ENCODE measurements around the gene PUDP.

Gene PUDP

DNA sequence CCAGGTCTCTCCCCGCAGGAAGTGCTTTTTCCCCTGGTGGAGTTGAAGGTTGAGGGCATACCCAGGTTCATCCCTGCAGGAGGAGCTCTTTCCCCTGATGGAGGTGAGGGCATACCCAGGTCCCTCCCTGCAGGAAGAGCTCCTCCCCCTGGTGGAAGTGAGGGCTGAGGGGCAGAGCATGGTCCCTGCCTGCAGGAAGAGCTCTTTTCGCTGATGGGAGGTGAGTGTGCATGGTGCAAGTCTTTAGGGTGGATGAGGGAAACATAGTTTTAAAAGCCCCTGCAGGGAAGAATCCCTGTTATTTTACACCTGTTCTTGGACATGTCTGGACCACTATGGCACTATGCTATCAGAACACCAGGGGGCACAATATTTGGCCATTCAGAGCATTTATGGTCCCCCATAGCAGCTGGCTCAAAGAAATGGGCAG, 43.7 kb upstream of the PUDP start:
- Histone ChIP-seq H3K9me2 (replicated peaks; ENCODE audit: control insufficient read depth, low read length) (no peaks in the 10 kb centered on the region), H3K9me3 (ENCODE audit: control insufficient read depth, insufficient read depth, low read length) (no peaks in the 10 kb centered on the region), H3F3A (ENCODE audit: control insufficient read depth, insufficient read depth) (no peaks in the 10 kb centered on the region), H3K27me3 (ENCODE audit: control insufficient read depth, low read length) (no peaks in the 10 kb centered on the region), H3K4me1 (ENCODE audit: control insufficient read depth, low read length) (peaks cover 26% of the 10 kb centered on the region), H4K20me1 (ENCODE audit: control insufficient read depth, insufficient read depth, low read depth, low read length) (no peaks in the 10 kb centered on the region), H3K27ac (ENCODE audit: low read depth, low read length) (no peak overlapping the region), H3K36me3 (ENCODE audit: control insufficient read depth, low read length) (no peaks in the 10 kb centered on the region), H3K79me2 (ENCODE audit: control insufficient read depth, low read length) (no peaks in the 10 kb centered on the region), H3K4me3 (ENCODE audit: low read length) (no peak overlapping the region), H3K4me2 (ENCODE audit: low read length) (no peak overlapping the region)
- TF ChIP-seq EZH2phosphoT487 (IDR thresholded peaks at IDR 0.05; ENCODE audit: borderline replicate concordance, low read length): no peak
- TF ChIP-seq, protein P1, sequence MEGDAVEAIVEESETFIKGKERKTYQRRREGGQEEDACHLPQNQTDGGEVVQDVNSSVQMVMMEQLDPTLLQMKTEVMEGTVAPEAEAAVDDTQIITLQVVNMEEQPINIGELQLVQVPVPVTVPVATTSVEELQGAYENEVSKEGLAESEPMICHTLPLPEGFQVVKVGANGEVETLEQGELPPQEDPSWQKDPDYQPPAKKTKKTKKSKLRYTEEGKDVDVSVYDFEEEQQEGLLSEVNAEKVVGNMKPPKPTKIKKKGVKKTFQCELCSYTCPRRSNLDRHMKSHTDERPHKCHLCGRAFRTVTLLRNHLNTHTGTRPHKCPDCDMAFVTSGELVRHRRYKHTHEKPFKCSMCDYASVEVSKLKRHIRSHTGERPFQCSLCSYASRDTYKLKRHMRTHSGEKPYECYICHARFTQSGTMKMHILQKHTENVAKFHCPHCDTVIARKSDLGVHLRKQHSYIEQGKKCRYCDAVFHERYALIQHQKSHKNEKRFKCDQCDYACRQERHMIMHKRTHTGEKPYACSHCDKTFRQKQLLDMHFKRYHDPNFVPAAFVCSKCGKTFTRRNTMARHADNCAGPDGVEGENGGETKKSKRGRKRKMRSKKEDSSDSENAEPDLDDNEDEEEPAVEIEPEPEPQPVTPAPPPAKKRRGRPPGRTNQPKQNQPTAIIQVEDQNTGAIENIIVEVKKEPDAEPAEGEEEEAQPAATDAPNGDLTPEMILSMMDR (IDR thresholded peaks at IDR 0.05; ENCODE audit: low read depth, low read length, poor library complexity, severe bottlenecking): peak; percentile 73

DNA sequence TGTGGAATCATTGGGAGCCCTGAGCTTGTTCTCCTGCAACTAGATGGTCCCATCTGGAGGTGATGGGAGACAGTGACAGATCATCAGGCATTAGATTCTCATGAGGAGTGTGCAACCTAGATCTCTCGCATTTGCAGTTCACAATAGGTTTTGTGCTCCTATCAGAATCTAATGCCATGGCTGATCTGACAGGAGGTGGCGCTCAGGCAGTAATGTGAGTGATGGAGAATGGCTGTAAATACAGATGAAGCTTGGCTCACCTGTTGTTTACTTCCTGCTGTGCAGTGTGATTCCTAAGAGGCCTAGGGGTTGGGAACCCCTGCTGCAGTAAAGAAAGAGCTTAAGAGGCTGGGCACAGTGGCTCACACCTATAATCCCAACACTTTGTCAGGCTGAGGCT, 42.2 kb upstream of the PUDP start:
- Histone ChIP-seq H3K4me3 (ENCODE audit: low read length) (no peak overlapping the region), H3K4me1 (ENCODE audit: control insufficient read depth, low read length) (peaks cover 23% of the 10 kb centered on the region), H3K27ac (ENCODE audit: low read depth, low read length) (no peak overlapping the region), H3K9me3 (ENCODE audit: control insufficient read depth, insufficient read depth, low read length) (no peaks in the 10 kb centered on the region), H3K9me2 (replicated peaks; ENCODE audit: control insufficient read depth, low read length) (no peaks in the 10 kb centered on the region), H3K79me2 (ENCODE audit: control insufficient read depth, low read length) (no peaks in the 10 kb centered on the region), H4K20me1 (ENCODE audit: control insufficient read depth, insufficient read depth, low read depth, low read length) (no peaks in the 10 kb centered on the region), H3F3A (ENCODE audit: control insufficient read depth, insufficient read depth) (no peaks in the 10 kb centered on the region), H3K36me3 (ENCODE audit: control insufficient read depth, low read length) (no peaks in the 10 kb centered on the region), H3K27me3 (ENCODE audit: control insufficient read depth, low read length) (no peaks in the 10 kb centered on the region), H3K4me2 (ENCODE audit: low read length) (no peak overlapping the region)
- TF ChIP-seq, protein P1 (IDR thresholded peaks at IDR 0.05; ENCODE audit: low read depth, low read length, poor library complexity, severe bottlenecking): no peak
- no peak for TF ChIP-seq EZH2phosphoT487 (IDR thresholded peaks at IDR 0.05; ENCODE audit: borderline replicate concordance, low read length)

DNA sequence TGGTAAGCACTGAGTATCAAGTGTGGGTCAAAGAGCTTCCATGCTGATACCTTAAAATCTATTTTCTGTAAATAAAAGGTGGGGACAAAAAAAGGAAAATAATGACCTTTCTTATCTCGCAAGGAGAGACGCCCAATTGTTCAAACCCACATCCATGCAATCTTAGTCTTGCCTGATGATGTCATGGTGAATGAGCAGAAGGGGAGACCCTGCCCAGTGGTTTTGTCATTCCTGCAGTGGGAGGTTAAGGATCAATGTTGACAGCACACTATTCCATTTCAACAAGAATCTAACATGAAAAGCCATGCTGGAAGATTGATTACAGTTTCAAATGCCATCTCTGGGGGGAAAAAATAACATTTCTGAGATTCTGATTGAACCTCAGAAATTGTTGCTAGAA, 40.7 kb upstream of the PUDP start:
- Histone ChIP-seq H3K4me2 (ENCODE audit: low read length) (no peak overlapping the region), H3K36me3 (ENCODE audit: control insufficient read depth, low read length) (no peaks in the 10 kb centered on the region), H3K4me3 (ENCODE audit: low read length) (no peak overlapping the region), H4K20me1 (ENCODE audit: control insufficient read depth, insufficient read depth, low read depth, low read length) (no peaks in the 10 kb centered on the region), H3K9me2 (replicated peaks; ENCODE audit: control insufficient read depth, low read length) (no peaks in the 10 kb centered on the region), H3K27ac (ENCODE audit: low read depth, low read length) (no peak overlapping the region), H3K27me3 (ENCODE audit: control insufficient read depth, low read length) (no peaks in the 10 kb centered on the region), H3K79me2 (ENCODE audit: control insufficient read depth, low read length) (no peaks in the 10 kb centered on the region), H3K9me3 (ENCODE audit: control insufficient read depth, insufficient read depth, low read length) (no peaks in the 10 kb centered on the region), H3K4me1 (ENCODE audit: control insufficient read depth, low read length) (peaks cover 23% of the 10 kb centered on the region), H3F3A (ENCODE audit: control insufficient read depth, insufficient read depth) (no peaks in the 10 kb centered on the region)
- TF ChIP-seq EZH2phosphoT487 (IDR thresholded peaks at IDR 0.05; ENCODE audit: borderline replicate concordance, low read length): no peak
- TF ChIP-seq, protein P1 (IDR thresholded peaks at IDR 0.05; ENCODE audit: low read depth, low read length, poor library complexity, severe bottlenecking): no peak

DNA sequence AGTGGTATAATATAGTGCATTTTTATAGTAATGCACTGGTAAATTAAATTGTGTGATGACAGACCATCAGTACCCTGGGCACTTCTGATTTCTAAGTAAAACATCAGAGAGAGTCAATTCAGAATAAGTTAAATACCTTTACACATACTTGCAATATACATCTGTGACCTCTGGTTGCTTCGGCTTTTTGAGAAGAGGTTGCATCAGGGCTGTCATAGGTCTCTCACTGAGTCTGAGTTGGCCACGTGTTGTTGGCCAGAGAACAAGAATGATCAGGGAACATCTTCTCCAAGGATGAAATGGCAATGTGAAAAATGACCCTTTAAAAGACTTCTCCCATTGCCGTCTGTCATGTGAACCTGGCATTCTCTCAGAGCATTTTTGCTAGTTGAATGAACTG, 36.9 kb upstream of the PUDP start:
- Histone ChIP-seq H3K27me3 (ENCODE audit: control insufficient read depth, low read length) (no peaks in the 10 kb centered on the region), H3K9me2 (replicated peaks; ENCODE audit: control insufficient read depth, low read length) (no peaks in the 10 kb centered on the region), H3K79me2 (ENCODE audit: control insufficient read depth, low read length) (no peaks in the 10 kb centered on the region), H4K20me1 (ENCODE audit: control insufficient read depth, insufficient read depth, low read depth, low read length) (no peaks in the 10 kb centered on the region), H3K4me3 (ENCODE audit: low read length) (no peak overlapping the region), H3K4me2 (ENCODE audit: low read length) (no peak overlapping the region), H3K4me1 (ENCODE audit: control insufficient read depth, low read length) (peaks cover 11% of the 10 kb centered on the region), H3K36me3 (ENCODE audit: control insufficient read depth, low read length) (no peaks in the 10 kb centered on the region), H3K27ac (ENCODE audit: low read depth, low read length) (no peak overlapping the region), H3F3A (ENCODE audit: control insufficient read depth, insufficient read depth) (no peaks in the 10 kb centered on the region), H3K9me3 (ENCODE audit: control insufficient read depth, insufficient read depth, low read length) (no peaks in the 10 kb centered on the region)
- TF ChIP-seq, protein P1 (IDR thresholded peaks at IDR 0.05; ENCODE audit: low read depth, low read length, poor library complexity, severe bottlenecking): no peak
- no peak for TF ChIP-seq EZH2phosphoT487 (IDR thresholded peaks at IDR 0.05; ENCODE audit: borderline replicate concordance, low read length)

Data from DOHH2 (cell line).